ENCODE measurements around the gene CD300LD.

DNA sequence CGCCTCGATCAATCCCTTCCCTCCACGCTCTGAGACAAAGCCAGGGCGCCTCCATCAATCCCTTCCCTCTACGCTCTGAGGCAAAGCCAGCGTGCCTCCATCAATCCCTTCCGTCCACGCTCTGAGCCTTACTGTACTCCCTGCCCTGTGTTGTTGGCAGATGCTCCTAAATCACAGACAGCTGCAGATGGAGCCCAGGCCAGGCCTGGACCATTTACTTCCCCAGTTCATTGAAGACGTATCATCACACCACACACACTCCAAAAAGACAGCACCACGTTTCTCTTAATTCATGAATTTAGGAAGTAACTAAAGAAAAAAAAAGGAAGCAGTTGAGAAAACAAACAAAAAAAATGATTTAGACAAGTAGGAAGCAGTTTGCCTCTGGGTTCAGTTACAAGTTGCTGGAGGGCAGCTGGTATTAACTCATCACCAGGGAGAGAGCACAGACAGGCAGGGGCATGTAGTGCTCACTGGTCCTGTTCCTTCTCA lies 7.4 kb upstream of the CD300LD start:
- no peak for TF ChIP-seq JUN (IDR thresholded peaks at IDR 0.05; ENCODE audit: low read depth, low read length)
- TF ChIP-seq, protein P1, sequence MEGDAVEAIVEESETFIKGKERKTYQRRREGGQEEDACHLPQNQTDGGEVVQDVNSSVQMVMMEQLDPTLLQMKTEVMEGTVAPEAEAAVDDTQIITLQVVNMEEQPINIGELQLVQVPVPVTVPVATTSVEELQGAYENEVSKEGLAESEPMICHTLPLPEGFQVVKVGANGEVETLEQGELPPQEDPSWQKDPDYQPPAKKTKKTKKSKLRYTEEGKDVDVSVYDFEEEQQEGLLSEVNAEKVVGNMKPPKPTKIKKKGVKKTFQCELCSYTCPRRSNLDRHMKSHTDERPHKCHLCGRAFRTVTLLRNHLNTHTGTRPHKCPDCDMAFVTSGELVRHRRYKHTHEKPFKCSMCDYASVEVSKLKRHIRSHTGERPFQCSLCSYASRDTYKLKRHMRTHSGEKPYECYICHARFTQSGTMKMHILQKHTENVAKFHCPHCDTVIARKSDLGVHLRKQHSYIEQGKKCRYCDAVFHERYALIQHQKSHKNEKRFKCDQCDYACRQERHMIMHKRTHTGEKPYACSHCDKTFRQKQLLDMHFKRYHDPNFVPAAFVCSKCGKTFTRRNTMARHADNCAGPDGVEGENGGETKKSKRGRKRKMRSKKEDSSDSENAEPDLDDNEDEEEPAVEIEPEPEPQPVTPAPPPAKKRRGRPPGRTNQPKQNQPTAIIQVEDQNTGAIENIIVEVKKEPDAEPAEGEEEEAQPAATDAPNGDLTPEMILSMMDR (IDR thresholded peaks at IDR 0.05; ENCODE audit: control extremely low read depth in 1 of 3, insufficient read depth in 1 of 3, low read depth in 1 of 3, low read length in 3 of 3): no peak
- no peak for TF ChIP-seq E2F6 (IDR thresholded peaks at IDR 0.05)
- no peak for TF ChIP-seq RAD21 (IDR thresholded peaks at IDR 0.05 in 1 of 2, conservative IDR thresholded peaks at IDR 0.05 in 1 of 2; ENCODE audit: low read depth in 2 of 2, low read length in 2 of 2)
- TF ChIP-seq EZH2 (IDR thresholded peaks at IDR 0.05; ENCODE audit: low read depth, low read length, severe bottlenecking): no peak
- TF ChIP-seq CBX5 (IDR thresholded peaks at IDR 0.05; ENCODE audit: low read depth, low read length): no peak
- TF ChIP-seq SRF (IDR thresholded peaks at IDR 0.05; ENCODE audit: low read depth, low read length): no peak
- TF ChIP-seq BACH1 (IDR thresholded peaks at IDR 0.05; ENCODE audit: low read length): no peak
- TF ChIP-seq TCF12 (IDR thresholded peaks at IDR 0.05; ENCODE audit: low read depth, low read length): no peak

Measured in H1 (cell line).